ENCODE measurements around the gene EPSTI1. TPM values are rescaled to one million over a fixed set of nuclear protein-coding genes. Genes with fewer than 3 reads are reported as not detected.

EPSTI1 gene
- total RNA-seq, 6 experiments from 2014 or later = 2.5 to 9.9 (median 5.2) TPM

DNA sequence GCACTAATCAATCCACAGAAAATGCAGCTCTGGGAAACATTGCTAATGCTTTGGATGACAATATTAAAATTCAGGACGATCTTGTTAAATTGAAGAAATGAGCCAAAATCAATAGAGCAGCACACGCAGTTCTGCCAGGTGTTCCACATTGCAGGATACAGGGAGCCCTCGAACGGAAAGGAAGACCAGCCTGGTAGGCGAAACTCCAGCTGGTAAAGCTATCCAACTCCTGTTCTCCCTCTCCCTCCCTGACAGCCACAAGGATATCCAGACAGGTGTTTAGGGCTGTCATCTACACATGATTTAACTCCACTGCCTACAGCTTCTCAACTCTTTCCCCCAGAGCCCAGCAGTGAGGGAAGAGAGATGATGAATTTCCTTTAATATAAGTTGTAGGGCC is 67.7 kb downstream of the EPSTI1 start:
- no peak for DNase-seq
- Histone ChIP-seq H3K27me3 (no peaks in the 10 kb centered on the region), H3K4me1 (no peaks in the 10 kb centered on the region), H3K4me3 (no peak overlapping the region), H3K36me3 (no peaks in the 10 kb centered on the region), H3K27ac (no peak overlapping the region), H3K9me3 (no peaks in the 10 kb centered on the region)
- no peak for TF ChIP-seq POLR2A (IDR thresholded peaks at IDR 0.05)
- TF ChIP-seq, protein P1, sequence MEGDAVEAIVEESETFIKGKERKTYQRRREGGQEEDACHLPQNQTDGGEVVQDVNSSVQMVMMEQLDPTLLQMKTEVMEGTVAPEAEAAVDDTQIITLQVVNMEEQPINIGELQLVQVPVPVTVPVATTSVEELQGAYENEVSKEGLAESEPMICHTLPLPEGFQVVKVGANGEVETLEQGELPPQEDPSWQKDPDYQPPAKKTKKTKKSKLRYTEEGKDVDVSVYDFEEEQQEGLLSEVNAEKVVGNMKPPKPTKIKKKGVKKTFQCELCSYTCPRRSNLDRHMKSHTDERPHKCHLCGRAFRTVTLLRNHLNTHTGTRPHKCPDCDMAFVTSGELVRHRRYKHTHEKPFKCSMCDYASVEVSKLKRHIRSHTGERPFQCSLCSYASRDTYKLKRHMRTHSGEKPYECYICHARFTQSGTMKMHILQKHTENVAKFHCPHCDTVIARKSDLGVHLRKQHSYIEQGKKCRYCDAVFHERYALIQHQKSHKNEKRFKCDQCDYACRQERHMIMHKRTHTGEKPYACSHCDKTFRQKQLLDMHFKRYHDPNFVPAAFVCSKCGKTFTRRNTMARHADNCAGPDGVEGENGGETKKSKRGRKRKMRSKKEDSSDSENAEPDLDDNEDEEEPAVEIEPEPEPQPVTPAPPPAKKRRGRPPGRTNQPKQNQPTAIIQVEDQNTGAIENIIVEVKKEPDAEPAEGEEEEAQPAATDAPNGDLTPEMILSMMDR (IDR thresholded peaks at IDR 0.05) = no peak
- intact Hi-C loops (cut with DNase I) = no loop called here
- peak in 1 of 4 donors; percentile 67 for ATAC-seq
- WGBS (ENCODE audit: insufficient coverage, low coverage, low lambda C conversion rate, missing lambda C conversion rate) = 14% methylated on average over 4 of the region's 5 CpGs

DNA sequence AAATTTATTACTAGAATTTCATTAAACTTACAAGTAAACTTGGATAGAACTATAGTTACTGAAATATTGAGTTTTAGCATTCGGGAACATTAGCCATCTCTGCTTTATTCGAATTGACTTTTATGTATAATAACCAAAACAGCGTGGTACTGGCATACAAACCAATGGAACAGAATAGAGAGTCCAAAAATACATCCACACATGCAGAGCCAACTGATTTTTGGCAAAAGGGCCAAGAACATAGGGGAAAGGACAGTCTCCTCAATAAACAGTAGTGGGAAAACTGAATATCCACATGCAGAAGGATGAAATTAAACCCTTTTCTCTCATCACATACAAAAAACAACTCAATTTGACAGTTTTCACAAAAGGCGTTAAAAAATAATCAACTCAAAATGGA is 84.3 kb downstream of the EPSTI1 start:
- DNase-seq (no peak), ATAC-seq (no peak)
- WGBS (ENCODE audit: insufficient coverage, low coverage, low lambda C conversion rate, missing lambda C conversion rate) = 97% methylated on average over 4 of the region's 4 CpGs
- intact Hi-C loops (cut with DNase I) = no loop called here
- Histone ChIP-seq H3K4me1 (no peaks in the 10 kb centered on the region), H3K27ac (no peak overlapping the region), H3K27me3 (no peaks in the 10 kb centered on the region), H3K36me3 (no peaks in the 10 kb centered on the region), H3K4me3 (no peak overlapping the region), H3K9me3 (no peaks in the 10 kb centered on the region)
- TF ChIP-seq, protein P1 (IDR thresholded peaks at IDR 0.05) = no peak

DNA sequence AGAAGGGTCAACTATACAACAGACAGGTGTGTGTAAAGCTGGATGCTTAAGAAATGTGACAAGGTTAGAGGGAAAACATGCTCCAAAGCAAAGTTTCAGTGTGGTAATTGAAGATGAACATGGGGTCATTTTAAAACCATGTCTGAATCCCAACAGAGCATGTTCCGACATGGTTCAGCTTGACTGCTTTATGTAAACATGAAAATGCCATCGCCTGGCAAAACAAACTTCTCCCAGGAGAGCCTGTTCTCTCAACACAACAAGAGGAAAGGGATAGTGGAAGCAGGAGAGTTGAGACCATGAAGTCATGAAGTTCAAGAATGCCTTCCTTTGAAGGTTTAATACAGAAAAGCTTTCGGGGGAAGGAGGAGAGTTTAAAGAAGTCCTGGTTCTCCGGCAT is 85.8 kb downstream of the EPSTI1 start:
- DNase-seq (no peak), ATAC-seq (no peak)
- intact Hi-C loops (cut with DNase I) = no loop called here
- Histone ChIP-seq H3K4me3 (no peak overlapping the region), H3K9me3 (no peaks in the 10 kb centered on the region), H3K4me1 (no peaks in the 10 kb centered on the region), H3K27ac (no peak overlapping the region), H3K27me3 (no peaks in the 10 kb centered on the region), H3K36me3 (no peaks in the 10 kb centered on the region)
- TF ChIP-seq POLR2A (IDR thresholded peaks at IDR 0.05) = no peak
- TF ChIP-seq, protein P1 (IDR thresholded peaks at IDR 0.05) = no peak
- WGBS (ENCODE audit: insufficient coverage, low coverage, low lambda C conversion rate, missing lambda C conversion rate) = 89% methylated on average over 4 of the region's 4 CpGs

- Histone ChIP-seq H3K4me3 (no peak overlapping the region), H3K27me3 (no peaks in the 10 kb centered on the region), H3K9me3 (no peaks in the 10 kb centered on the region), H3K4me1 (no peaks in the 10 kb centered on the region), H3K27ac (no peak overlapping the region), H3K36me3 (no peaks in the 10 kb centered on the region)
- no peak for ATAC-seq
- TF ChIP-seq POLR2A (IDR thresholded peaks at IDR 0.05) = no peak
- TF ChIP-seq, protein P1 (IDR thresholded peaks at IDR 0.05) = no peak
- intact Hi-C loops (cut with DNase I) = no loop called here
- DNase-seq = no peak
- 58% methylated on average over 2 of the region's 2 CpGs for WGBS (ENCODE audit: insufficient coverage, low coverage, low lambda C conversion rate, missing lambda C conversion rate)
Observed at GRCh38 chr13:42905579-42905978, 86.5 kb downstream of the EPSTI1 start.

DNA sequence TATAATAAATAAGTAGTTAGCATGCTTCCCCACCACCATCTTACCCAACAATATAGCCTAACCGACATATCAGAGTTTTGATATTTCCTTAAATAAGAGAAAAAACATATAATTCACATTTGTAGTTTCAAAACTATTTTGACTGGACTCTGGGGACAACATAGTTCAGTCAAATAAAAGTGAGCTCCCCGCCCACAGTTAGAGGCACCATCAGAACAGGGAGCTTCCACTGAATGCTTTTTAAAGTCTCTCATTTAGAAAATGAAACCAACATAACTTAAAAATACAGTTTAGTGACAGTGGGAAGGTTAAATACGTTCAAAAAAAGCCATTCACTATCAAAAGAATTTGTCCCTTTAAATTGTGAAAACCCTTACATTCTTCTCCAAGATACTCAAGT is 92.8 kb downstream of the EPSTI1 start:
- Histone ChIP-seq H3K4me1 (no peaks in the 10 kb centered on the region), H3K9me3 (no peaks in the 10 kb centered on the region), H3K27ac (no peak overlapping the region), H3K36me3 (no peaks in the 10 kb centered on the region), H3K4me3 (no peak overlapping the region), H3K27me3 (no peaks in the 10 kb centered on the region)
- TF ChIP-seq, protein P1 (IDR thresholded peaks at IDR 0.05) = no peak
- TF ChIP-seq POLR2A (IDR thresholded peaks at IDR 0.05) = no peak
- no peak for ATAC-seq
- DNase-seq = no peak
- intact Hi-C loops (cut with DNase I) = no loop called here
- 83% methylated on average over 3 of the region's 3 CpGs for WGBS (ENCODE audit: insufficient coverage, low coverage, low lambda C conversion rate, missing lambda C conversion rate)

Data from right lobe of liver (tissue), 6 donors.